ENCODE measurements around the gene MCRIP1. TPM values are rescaled to one million over a fixed set of nuclear protein-coding genes. Genes with fewer than 3 reads are reported as not detected.

Gene MCRIP1
- total RNA-seq, 1 experiment from 2014 or later = 115 TPM

DNA sequence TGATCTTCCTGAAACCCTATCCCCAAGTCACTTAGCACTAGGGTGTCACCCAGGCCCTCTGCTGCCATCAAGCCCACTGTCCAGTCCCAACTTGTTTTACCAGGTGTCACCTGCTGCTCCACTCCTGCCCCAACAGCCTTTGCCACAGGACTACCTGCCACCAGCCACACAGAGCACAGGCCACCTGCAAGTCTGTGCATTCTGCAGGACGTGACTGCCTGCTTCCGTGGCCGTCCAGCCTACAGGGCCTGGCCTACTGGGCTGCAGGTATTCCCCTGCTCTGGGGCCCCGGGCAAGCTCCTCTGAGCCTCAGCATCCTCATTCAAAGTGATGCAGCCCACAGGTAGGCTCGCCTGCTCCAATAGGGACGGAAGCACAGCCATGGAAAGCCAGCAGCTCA, 3.2 kb downstream of the MCRIP1 start:
- Histone ChIP-seq H3K4me3 (ENCODE audit: low read depth in 2 of 2, low read length in 2 of 2) (no peak overlapping the region), H3K9me3 (ENCODE audit: control insufficient read depth, insufficient read depth, low read depth, low read length) (no peaks in the 10 kb centered on the region), H3K36me3 (ENCODE audit: control insufficient read depth, insufficient read depth, low read length) (no peaks in the 10 kb centered on the region; the same call in 1 of the 2 replicates), H3K27me3 (ENCODE audit: control insufficient read depth, insufficient read depth, low read length) (no peaks in the 10 kb centered on the region), H3K4me1 (ENCODE audit: control insufficient read depth, insufficient read depth, low read length) (peaks cover 18% of the 10 kb centered on the region), H3K27ac (ENCODE audit: low read length) (no peak overlapping the region)
- BruUV-seq (replicated peaks) = no TSS peak
- intact Hi-C loops (cut with micrococcal nuclease; ENCODE audit: unreplicated experiment) = no loop called here
- ATAC-seq (no peak), DNase-seq (ENCODE audit: low read depth, low spot score) (no peak)
- TF ChIP-seq, protein P1, sequence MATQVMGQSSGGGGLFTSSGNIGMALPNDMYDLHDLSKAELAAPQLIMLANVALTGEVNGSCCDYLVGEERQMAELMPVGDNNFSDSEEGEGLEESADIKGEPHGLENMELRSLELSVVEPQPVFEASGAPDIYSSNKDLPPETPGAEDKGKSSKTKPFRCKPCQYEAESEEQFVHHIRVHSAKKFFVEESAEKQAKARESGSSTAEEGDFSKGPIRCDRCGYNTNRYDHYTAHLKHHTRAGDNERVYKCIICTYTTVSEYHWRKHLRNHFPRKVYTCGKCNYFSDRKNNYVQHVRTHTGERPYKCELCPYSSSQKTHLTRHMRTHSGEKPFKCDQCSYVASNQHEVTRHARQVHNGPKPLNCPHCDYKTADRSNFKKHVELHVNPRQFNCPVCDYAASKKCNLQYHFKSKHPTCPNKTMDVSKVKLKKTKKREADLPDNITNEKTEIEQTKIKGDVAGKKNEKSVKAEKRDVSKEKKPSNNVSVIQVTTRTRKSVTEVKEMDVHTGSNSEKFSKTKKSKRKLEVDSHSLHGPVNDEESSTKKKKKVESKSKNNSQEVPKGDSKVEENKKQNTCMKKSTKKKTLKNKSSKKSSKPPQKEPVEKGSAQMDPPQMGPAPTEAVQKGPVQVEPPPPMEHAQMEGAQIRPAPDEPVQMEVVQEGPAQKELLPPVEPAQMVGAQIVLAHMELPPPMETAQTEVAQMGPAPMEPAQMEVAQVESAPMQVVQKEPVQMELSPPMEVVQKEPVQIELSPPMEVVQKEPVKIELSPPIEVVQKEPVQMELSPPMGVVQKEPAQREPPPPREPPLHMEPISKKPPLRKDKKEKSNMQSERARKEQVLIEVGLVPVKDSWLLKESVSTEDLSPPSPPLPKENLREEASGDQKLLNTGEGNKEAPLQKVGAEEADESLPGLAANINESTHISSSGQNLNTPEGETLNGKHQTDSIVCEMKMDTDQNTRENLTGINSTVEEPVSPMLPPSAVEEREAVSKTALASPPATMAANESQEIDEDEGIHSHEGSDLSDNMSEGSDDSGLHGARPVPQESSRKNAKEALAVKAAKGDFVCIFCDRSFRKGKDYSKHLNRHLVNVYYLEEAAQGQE (IDR thresholded peaks at IDR 0.05; ENCODE audit: insufficient read depth in 1 of 2, low read depth in 2 of 2, low read length in 1 of 2) = no peak
- TF ChIP-seq, protein P2, sequence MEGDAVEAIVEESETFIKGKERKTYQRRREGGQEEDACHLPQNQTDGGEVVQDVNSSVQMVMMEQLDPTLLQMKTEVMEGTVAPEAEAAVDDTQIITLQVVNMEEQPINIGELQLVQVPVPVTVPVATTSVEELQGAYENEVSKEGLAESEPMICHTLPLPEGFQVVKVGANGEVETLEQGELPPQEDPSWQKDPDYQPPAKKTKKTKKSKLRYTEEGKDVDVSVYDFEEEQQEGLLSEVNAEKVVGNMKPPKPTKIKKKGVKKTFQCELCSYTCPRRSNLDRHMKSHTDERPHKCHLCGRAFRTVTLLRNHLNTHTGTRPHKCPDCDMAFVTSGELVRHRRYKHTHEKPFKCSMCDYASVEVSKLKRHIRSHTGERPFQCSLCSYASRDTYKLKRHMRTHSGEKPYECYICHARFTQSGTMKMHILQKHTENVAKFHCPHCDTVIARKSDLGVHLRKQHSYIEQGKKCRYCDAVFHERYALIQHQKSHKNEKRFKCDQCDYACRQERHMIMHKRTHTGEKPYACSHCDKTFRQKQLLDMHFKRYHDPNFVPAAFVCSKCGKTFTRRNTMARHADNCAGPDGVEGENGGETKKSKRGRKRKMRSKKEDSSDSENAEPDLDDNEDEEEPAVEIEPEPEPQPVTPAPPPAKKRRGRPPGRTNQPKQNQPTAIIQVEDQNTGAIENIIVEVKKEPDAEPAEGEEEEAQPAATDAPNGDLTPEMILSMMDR (IDR thresholded peaks at IDR 0.05) = no peak
- TF ChIP-seq SIN3A (IDR thresholded peaks at IDR 0.05; ENCODE audit: borderline replicate concordance, insufficient read depth, low read depth, low read length) (no peak), TCF7L2 (IDR thresholded peaks at IDR 0.05; ENCODE audit: low read depth, low read length) (no peak), POLR2AphosphoS5 (IDR thresholded peaks at IDR 0.05; ENCODE audit: low read depth, low read length) (no peak)
- ChIA-PET POLR2A (interaction anchor here (0.6 kb wide), 1 partner anchor 340 kb away, joined by 13 read pairs; no protein-coding TSS in a partner anchor), CTCF (no interaction called here)
- in situ Hi-C loops (cut with HindIII; ENCODE audit: low pct_unique_long_range_greater_than_20kb, low sequenced_read_pairs) = no loop called here

DNA sequence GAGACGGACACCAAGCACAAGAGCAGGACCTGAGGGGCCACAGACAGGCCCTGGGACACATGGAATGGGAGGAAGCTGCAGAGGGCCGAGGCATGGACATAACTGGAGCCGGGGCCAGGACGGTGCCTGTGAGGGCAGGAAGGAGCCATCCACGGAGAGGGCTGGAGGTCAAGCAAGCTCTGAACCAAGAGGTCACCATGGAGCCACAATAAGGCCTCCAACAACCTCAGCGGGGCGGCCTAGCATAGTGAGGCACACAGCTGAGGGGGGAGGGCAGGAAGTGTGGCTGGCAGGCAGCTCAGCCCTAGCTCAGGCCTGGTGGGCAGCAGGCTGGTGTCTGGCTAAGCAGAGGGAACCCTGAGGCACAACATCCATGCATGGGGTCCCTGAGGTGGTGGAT, 4.4 kb downstream of the MCRIP1 start:
- Histone ChIP-seq H3K4me3 (ENCODE audit: low read depth in 2 of 2, low read length in 2 of 2) (no peak overlapping the region), H3K27ac (ENCODE audit: low read length) (no peak overlapping the region; the same call in 1 of the 2 replicates), H3K4me1 (ENCODE audit: control insufficient read depth, insufficient read depth, low read length) (peaks cover 18% of the 10 kb centered on the region), H3K27me3 (ENCODE audit: control insufficient read depth, insufficient read depth, low read length) (no peaks in the 10 kb centered on the region), H3K9me3 (ENCODE audit: control insufficient read depth, insufficient read depth, low read depth, low read length) (no peaks in the 10 kb centered on the region), H3K36me3 (ENCODE audit: control insufficient read depth, insufficient read depth, low read length) (no peaks in the 10 kb centered on the region; the same call in 1 of the 2 replicates)
- intact Hi-C loops (cut with micrococcal nuclease; ENCODE audit: unreplicated experiment) (no loop called here), in situ Hi-C loops (cut with HindIII; ENCODE audit: low pct_unique_long_range_greater_than_20kb, low sequenced_read_pairs) (no loop called here)
- BruUV-seq (replicated peaks) = no TSS peak
- ATAC-seq = no peak
- POLR2A ChIA-PET = no interaction called here
- CTCF ChIA-PET = no interaction called here
- no peak for DNase-seq (ENCODE audit: low read depth, low spot score)
- no peak for TF ChIP-seq TCF7L2 (IDR thresholded peaks at IDR 0.05; ENCODE audit: low read depth, low read length)
- TF ChIP-seq, protein P1 (IDR thresholded peaks at IDR 0.05; ENCODE audit: insufficient read depth in 1 of 2, low read depth in 2 of 2, low read length in 1 of 2) = no peak
- no peak for TF ChIP-seq SIN3A (IDR thresholded peaks at IDR 0.05; ENCODE audit: borderline replicate concordance, insufficient read depth, low read depth, low read length)
- TF ChIP-seq, protein P2 (IDR thresholded peaks at IDR 0.05) = no peak
- no peak for TF ChIP-seq POLR2AphosphoS5 (IDR thresholded peaks at IDR 0.05; ENCODE audit: low read depth, low read length)
